Fibroblast of skin of back (primary cell): ENCODE measurements around the gene TRABD.
A peak's percentile ranks its signal among the peaks of the same experiment; 100 is the strongest.

ENCODE experiments used
- DNase-seq: peaks from one replicate; pipeline ENCODE4 v3.0.0-alpha.2; 2013

TRABD gene

DNA sequence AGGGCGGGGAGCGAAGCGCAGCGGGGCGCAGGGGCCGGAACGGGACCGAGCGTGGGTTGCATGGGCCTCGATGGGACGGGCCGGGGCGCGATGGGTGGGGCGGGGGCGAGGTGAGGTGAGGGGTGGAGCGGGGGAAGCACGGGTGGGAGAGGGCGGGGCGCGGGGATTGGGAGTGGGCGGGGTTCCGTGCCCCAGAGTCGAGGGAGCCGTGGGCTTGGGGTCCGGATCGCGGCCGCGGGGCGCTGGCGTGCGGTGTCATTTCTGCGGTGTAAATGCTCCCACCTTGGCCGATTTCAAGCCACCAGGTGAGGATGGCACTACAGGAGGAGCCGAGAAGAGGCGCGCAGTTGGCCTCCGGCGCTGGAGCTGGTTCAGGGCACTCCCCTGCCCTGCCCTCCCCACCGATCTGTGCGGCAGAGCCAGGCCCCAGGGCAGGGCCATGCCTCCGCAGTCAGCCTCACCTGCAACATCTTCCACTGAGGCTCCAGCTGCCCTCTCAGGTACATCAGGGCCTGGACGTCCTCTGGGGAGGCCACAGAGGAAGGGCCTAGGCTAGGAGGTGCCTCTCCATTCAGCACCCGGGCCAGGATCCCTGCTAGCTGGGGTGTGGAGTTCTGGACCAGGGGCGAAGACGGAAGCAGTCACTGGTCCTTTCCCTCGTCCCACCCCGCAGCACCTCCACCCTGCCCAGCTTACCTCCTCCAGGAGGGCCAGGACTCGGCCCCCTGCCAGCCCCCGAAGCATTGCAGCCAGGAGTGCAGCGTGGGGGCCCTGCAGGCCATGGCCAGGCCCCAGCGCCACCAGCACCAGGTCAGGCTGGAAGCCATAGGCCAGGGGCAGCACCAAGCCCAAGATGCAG is 59.7 kb downstream of the TRABD start:
- DNase-seq, result no peak

DNA sequence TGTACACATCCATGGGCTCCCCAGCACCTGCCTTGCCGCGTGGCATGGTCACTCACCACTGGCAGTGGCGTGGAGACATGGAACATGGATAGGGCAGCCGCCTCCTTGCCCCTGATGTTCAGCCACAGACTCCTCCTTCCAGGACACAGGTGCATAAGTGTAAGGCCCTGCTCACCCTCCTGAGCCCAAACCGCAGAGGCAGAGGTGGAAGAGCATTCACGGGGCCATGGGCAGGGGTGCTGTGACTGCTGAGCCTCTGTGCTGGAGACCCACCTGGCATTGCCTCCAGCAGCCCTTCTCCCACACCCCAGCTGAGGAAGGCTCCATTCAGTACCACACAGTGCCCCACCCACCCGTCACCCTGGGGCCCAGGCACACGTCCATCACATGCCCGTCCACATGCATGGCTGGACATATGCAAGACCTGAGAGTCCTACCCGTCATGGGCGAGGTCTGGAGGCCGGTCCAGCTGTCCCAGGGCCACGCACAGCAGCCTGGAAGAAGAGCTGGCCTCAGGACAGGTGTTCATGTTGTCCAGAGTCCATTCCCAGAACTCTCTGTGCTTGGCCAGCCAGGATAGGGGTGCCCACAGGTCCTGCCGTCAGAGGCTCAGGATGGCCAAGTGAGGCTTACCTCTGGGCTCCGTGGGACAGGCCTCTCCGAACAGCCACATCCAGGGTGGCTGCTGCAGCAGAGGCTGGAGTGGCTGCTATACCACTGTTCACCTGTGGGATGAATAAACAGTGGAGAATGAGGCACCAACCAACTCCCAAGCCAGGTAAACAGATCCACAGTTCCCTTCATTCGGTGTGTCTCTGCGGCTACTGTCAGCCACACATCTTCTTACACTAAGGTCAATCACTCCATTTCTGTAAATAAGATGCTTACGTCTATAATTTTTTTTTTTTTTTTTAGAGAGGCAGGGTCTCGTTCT is 60.8 kb downstream of the TRABD start:
- no peak for DNase-seq

DNA sequence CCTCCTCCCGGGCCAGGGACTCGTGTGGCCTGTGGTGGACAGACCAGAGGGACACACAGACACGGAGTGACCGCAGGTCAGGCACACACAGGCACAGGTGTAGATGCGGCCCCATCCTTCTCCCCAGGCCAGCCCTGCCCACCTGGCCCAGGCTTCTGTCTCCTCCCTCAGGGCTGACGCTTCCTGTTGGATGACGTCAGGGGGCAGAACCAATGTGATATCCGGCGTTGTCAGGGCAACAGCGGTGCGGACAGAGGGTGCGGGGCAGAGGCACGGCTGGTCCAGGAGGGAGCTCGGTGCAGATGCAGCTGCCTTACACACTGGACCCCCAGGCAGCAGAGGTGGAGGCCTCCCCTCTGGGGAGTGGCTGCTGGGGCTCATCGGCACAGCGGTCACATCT is 62.0 kb downstream of the TRABD start:
- DNase-seq, result peak; percentile 58

DNA sequence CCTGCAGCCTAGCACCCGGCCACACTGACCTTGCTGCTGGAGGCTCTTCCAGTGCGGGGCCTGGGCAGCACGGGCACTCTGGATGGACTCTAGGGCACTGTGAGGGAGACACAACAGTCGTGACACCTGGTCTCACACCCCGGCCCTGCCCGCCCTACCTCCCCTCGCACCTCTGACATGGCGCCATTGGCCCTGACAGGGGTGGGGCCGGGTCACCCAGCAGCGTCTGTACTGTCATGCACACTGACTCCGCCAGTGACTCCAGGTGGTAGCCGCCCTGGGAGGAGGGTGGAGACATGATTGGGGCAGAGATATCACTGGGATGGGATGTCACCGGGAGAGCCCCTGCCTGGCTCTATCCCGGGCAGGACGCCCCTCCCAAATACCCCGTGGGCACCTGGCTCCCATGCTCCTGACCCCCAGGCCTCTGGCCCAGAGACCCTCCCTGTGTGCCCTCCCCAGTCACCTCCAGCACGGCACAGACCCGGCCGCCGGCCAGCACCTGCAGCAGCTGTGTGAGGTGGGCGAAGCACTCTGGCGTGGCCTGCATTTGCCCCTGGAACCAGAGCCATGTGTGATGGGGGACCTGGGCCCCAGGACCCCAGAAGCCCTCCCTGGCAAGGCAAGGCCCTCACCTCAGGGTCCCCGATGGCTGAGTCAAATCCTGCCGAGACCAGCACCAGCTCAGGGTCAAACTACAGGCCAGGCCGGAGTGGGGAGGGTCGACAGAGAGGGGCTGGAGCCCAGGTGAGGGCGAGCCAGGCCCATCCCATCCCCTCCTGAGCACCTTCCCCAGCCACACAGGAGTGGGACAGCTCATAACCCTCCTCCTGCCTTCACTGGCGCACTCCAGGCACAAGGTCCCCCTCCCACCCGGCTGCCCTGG is 62.7 kb downstream of the TRABD start:
- no peak for DNase-seq
